Loucy (cell line): ENCODE data around the gene FPR1.

ENCODE experiments used
- EZH2phosphoT487 ChIP-seq: fragments of 200-600 bp; IDR thresholded peaks from 2 replicates; pipeline ENCODE4 v1.6.1; 2018; ENCODE audit warnings: antibody characterized with exemption, mild to moderate bottlenecking, moderate library complexity, borderline replicate concordance
- TF ChIP-seq, protein P1 (sequence below): fragments of 200-600 bp; sonication (generic); conservative IDR thresholded peaks from 2 replicates; pipeline ENCODE4 v1.5.1; 2014; ENCODE audit warnings: mild to moderate bottlenecking, antibody characterized with exemption, low read length

DNA sequence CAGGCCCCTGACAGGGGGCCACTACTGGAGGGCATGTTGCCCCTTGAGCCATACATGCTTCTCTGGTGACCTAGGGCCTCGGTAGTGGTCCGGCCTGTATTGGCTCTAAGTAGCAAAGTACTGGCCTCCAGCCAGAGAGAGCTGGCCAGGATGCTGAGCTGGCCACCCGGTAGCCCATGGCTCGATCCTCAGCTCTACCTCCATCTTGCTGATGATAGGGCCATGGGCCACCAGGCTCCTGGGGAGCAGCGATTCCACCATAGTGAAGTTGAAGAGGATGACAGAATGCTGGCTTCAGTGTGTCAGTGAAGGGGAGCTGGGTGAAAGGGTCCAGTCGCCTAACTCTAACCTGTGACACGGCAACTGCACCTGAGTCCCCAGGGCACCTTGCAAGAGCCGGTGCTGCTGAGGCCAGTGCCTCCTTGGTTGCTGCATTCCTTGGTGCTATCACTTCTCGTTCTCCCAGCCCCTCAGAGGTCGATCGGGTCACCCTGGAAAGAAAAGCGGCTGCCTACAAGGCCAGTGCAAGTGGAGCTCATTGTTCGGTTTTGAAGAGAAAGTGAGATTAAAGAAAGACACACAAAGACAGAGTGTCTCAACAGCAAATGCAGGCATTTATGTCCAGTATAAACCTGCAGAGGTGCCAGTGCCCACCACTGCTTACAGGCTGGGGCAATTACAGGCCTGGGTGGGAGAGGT lies 48.2 kb upstream of the FPR1 start:
- TF ChIP-seq, protein P1, sequence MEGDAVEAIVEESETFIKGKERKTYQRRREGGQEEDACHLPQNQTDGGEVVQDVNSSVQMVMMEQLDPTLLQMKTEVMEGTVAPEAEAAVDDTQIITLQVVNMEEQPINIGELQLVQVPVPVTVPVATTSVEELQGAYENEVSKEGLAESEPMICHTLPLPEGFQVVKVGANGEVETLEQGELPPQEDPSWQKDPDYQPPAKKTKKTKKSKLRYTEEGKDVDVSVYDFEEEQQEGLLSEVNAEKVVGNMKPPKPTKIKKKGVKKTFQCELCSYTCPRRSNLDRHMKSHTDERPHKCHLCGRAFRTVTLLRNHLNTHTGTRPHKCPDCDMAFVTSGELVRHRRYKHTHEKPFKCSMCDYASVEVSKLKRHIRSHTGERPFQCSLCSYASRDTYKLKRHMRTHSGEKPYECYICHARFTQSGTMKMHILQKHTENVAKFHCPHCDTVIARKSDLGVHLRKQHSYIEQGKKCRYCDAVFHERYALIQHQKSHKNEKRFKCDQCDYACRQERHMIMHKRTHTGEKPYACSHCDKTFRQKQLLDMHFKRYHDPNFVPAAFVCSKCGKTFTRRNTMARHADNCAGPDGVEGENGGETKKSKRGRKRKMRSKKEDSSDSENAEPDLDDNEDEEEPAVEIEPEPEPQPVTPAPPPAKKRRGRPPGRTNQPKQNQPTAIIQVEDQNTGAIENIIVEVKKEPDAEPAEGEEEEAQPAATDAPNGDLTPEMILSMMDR: no peak
- TF ChIP-seq EZH2phosphoT487: no peak
